ENCODE results near the gene HTR3E. TPM values are rescaled to one million over a fixed set of nuclear protein-coding genes. Genes with fewer than 3 reads are reported as not detected.
A peak's percentile ranks its signal among the peaks of the same experiment; 100 is the strongest.

The HTR3E gene
- total RNA-seq, 1 experiment from 2014 or later = not detected

- peaks cover 20% of the 10 kb centered on the region for H3K4me1 Mint-ChIP-seq
- peak; percentile 81 for ATAC-seq
- H3K9me3 Mint-ChIP-seq = no peaks in the 10 kb centered on the region
- POLR2A ChIA-PET = interaction anchor here (1.0 kb wide), 2 partner anchors 16 to 50 kb away, joined by 3 to 4 read pairs; partner anchors contain the start of gene ABCF3
- CTCF ChIA-PET = interaction anchor here (0.6 to 2.8 kb wide), 12 partner anchors 9 to 251 kb away, joined by 3 to 12 read pairs (median 4); partner anchors contain the start of genes ABCC5, EEF1AKMT4 and PARL
- DNase-seq (ENCODE audit: low spot score) = peak; percentile 89
- H3K27ac Mint-ChIP-seq = peak within 1 kb of the TSS; percentile 89
- peak within 1 kb of the TSS; percentile 94 for H3K4me3 Mint-ChIP-seq
- peaks cover 7% of the 10 kb centered on the region for H3K36me3 Mint-ChIP-seq
- no peaks in the 10 kb centered on the region for H3K27me3 Mint-ChIP-seq (ENCODE audit: low read depth)
- peak; percentile 15; the same call in 1 of the 2 replicates for TF ChIP-seq NFE2L1 (CRISPR knock-in tag; IDR thresholded peaks at IDR 0.05)
- peak; percentile 80; the same call in 1 of the 2 replicates for TF ChIP-seq FOXP1 (CRISPR knock-in tag; IDR thresholded peaks at IDR 0.05; ENCODE audit: borderline replicate concordance)
- TF ChIP-seq E2F5 (CRISPR knock-in tag; IDR thresholded peaks at IDR 0.05) = no peak; the same call in 1 of the 2 replicates
- TF ChIP-seq SP1 (CRISPR knock-in tag; conservative IDR thresholded peaks at IDR 0.05) = peak; percentile 57
- TF ChIP-seq SMAD3 (CRISPR knock-in tag; IDR thresholded peaks at IDR 0.05; ENCODE audit: borderline replicate concordance) = peak; percentile 60; the same call in 1 of the 2 replicates
- no peak for TF ChIP-seq MXD4 (CRISPR knock-in tag; IDR thresholded peaks at IDR 0.05; ENCODE audit: borderline replicate concordance)
- peak; percentile 78 for TF ChIP-seq GABPB1 (CRISPR knock-in tag; IDR thresholded peaks at IDR 0.05)
- no peak for TF ChIP-seq JAZF1 (CRISPR knock-in tag; IDR thresholded peaks at IDR 0.05)
- no peak for TF ChIP-seq ATF6 (CRISPR knock-in tag; IDR thresholded peaks at IDR 0.05)
- no peak for TF ChIP-seq AR (CRISPR knock-in tag; IDR thresholded peaks at IDR 0.05)
- no peak for TF ChIP-seq ZNF425 (CRISPR knock-in tag; conservative IDR thresholded peaks at IDR 0.05)
- TF ChIP-seq ERG (CRISPR knock-in tag; IDR thresholded peaks at IDR 0.05) = no peak
- TF ChIP-seq STAT6 (CRISPR knock-in tag; conservative IDR thresholded peaks at IDR 0.05; ENCODE audit: low read depth) = no peak
- no peak for TF ChIP-seq PREB (CRISPR knock-in tag; IDR thresholded peaks at IDR 0.05; ENCODE audit: borderline replicate concordance)
- TF ChIP-seq NR3C1 (CRISPR knock-in tag; conservative IDR thresholded peaks at IDR 0.05; ENCODE audit: low read depth) = no peak
- no peak for TF ChIP-seq FOXJ3 (CRISPR knock-in tag; IDR thresholded peaks at IDR 0.05; ENCODE audit: borderline replicate concordance)
- peak; percentile 31; the same call in 1 of the 2 replicates for TF ChIP-seq USF2 (CRISPR knock-in tag; IDR thresholded peaks at IDR 0.05)
- TF ChIP-seq MAX (CRISPR knock-in tag; IDR thresholded peaks at IDR 0.05) = peak; percentile 93
- TF ChIP-seq OVOL2 (CRISPR knock-in tag; IDR thresholded peaks at IDR 0.05; ENCODE audit: borderline replicate concordance) = no peak
- no peak for TF ChIP-seq RELA (CRISPR knock-in tag; IDR thresholded peaks at IDR 0.05; ENCODE audit: borderline replicate concordance)
- TF ChIP-seq ZNF232 (CRISPR knock-in tag; IDR thresholded peaks at IDR 0.05) = peak; percentile 86
These were observed 38.5 kb downstream of the HTR3E start, which contains the start of gene EIF2B5 for GRCh38 chr3:184135149-184135910. EIF2B5 (plus strand) TSS chr3:184135358; CDS start chr3:184135386, 28 bp downstream.
